ENCODE results near the gene LMF1. TPM values are rescaled to one million over a fixed set of nuclear protein-coding genes. Genes with fewer than 3 reads are reported as not detected.

Gene LMF1
- polyA plus RNA-seq, 1 donor from 2014 or later, result 16.2 TPM

DNA sequence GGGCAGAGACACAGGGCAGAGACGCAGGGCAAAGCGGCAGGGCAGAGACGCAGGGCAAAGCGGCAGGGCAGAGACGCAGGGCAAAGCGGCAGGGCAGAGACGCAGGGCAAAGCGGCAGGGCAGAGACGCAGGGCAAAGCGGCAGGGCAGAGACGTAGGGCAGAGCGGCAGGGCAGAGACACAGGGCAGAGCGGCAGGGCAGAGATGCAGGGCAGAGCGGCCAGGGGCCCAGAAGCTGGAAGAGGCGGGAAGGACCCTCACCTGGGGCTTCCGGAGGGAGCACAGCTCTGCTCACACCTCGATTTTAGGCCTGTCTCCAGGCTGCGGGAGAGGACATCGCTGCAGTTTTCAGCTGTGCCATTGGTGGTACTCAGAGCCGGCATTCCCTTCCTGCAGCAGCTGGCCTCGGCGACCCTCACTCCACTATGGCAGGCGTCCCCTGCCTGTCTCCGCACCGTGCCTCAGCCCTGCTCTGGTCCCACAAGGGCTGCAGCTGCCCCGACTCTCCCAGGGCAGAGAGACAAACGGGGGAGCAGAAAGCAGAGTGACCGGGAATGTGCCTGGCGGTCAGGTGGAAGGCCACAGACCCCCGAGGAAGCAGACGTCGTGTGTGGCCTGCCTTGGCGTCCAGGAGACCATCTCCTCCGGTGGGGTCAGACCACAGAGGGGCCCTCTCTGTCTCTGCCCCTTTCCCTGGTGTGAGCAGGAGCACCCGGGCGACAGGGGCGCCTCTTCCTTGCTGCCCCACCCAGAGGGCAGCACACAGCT, 40.7 kb upstream of the LMF1 start:
- Histone ChIP-seq H3K9me3 (ENCODE audit: low read length) (no peaks in the 10 kb centered on the region), H4K20me1 (ENCODE audit: insufficient read depth) (no peaks in the 10 kb centered on the region), H3K9me2 (ENCODE audit: insufficient read depth, low read length) (no peaks in the 10 kb centered on the region), H3F3A (ENCODE audit: insufficient read depth, low read length, poor library complexity, severe bottlenecking) (no peaks in the 10 kb centered on the region), H3K36me3 (ENCODE audit: insufficient read depth, low read length) (no peaks in the 10 kb centered on the region), H3K4me2 (ENCODE audit: low read length) (no peak overlapping the region), H3K9ac (ENCODE audit: low read length) (no peak overlapping the region), H3K4me3 (ENCODE audit: low read length) (no peak overlapping the region), H2AFZ (ENCODE audit: low read depth, low read length) (no peak overlapping the region), H3K79me2 (replicated peaks; ENCODE audit: insufficient read depth, low read length) (no peaks in the 10 kb centered on the region), H3K27me3 (ENCODE audit: insufficient read depth, low read depth, low read length) (no peaks in the 10 kb centered on the region), H3K27ac (ENCODE audit: low read length) (no peak overlapping the region)
- TF ChIP-seq, protein P1, sequence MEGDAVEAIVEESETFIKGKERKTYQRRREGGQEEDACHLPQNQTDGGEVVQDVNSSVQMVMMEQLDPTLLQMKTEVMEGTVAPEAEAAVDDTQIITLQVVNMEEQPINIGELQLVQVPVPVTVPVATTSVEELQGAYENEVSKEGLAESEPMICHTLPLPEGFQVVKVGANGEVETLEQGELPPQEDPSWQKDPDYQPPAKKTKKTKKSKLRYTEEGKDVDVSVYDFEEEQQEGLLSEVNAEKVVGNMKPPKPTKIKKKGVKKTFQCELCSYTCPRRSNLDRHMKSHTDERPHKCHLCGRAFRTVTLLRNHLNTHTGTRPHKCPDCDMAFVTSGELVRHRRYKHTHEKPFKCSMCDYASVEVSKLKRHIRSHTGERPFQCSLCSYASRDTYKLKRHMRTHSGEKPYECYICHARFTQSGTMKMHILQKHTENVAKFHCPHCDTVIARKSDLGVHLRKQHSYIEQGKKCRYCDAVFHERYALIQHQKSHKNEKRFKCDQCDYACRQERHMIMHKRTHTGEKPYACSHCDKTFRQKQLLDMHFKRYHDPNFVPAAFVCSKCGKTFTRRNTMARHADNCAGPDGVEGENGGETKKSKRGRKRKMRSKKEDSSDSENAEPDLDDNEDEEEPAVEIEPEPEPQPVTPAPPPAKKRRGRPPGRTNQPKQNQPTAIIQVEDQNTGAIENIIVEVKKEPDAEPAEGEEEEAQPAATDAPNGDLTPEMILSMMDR (IDR thresholded peaks at IDR 0.05; ENCODE audit: poor library complexity, severe bottlenecking), result no peak
- no peak for TF ChIP-seq EZH2 (IDR thresholded peaks at IDR 0.05; ENCODE audit: borderline replicate concordance, insufficient read depth, low read length, poor library complexity, severe bottlenecking)
- no peak for TF ChIP-seq SMC3 (conservative IDR thresholded peaks at IDR 0.05; ENCODE audit: poor library complexity)
- no peak for TF ChIP-seq TAF1 (IDR thresholded peaks at IDR 0.05; ENCODE audit: low read depth)
- TF ChIP-seq, protein P2, sequence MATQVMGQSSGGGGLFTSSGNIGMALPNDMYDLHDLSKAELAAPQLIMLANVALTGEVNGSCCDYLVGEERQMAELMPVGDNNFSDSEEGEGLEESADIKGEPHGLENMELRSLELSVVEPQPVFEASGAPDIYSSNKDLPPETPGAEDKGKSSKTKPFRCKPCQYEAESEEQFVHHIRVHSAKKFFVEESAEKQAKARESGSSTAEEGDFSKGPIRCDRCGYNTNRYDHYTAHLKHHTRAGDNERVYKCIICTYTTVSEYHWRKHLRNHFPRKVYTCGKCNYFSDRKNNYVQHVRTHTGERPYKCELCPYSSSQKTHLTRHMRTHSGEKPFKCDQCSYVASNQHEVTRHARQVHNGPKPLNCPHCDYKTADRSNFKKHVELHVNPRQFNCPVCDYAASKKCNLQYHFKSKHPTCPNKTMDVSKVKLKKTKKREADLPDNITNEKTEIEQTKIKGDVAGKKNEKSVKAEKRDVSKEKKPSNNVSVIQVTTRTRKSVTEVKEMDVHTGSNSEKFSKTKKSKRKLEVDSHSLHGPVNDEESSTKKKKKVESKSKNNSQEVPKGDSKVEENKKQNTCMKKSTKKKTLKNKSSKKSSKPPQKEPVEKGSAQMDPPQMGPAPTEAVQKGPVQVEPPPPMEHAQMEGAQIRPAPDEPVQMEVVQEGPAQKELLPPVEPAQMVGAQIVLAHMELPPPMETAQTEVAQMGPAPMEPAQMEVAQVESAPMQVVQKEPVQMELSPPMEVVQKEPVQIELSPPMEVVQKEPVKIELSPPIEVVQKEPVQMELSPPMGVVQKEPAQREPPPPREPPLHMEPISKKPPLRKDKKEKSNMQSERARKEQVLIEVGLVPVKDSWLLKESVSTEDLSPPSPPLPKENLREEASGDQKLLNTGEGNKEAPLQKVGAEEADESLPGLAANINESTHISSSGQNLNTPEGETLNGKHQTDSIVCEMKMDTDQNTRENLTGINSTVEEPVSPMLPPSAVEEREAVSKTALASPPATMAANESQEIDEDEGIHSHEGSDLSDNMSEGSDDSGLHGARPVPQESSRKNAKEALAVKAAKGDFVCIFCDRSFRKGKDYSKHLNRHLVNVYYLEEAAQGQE (IDR thresholded peaks at IDR 0.05; ENCODE audit: borderline replicate concordance), result no peak
- TF ChIP-seq EP300 (conservative IDR thresholded peaks at IDR 0.05; ENCODE audit: poor library complexity, severe bottlenecking), result no peak
- TF ChIP-seq RAD21 (conservative IDR thresholded peaks at IDR 0.05), result no peak
- TF ChIP-seq MXI1 (conservative IDR thresholded peaks at IDR 0.05; ENCODE audit: poor library complexity, severe bottlenecking), result no peak
- TF ChIP-seq POLR2AphosphoS5 (IDR thresholded peaks at IDR 0.05), result no peak

DNA sequence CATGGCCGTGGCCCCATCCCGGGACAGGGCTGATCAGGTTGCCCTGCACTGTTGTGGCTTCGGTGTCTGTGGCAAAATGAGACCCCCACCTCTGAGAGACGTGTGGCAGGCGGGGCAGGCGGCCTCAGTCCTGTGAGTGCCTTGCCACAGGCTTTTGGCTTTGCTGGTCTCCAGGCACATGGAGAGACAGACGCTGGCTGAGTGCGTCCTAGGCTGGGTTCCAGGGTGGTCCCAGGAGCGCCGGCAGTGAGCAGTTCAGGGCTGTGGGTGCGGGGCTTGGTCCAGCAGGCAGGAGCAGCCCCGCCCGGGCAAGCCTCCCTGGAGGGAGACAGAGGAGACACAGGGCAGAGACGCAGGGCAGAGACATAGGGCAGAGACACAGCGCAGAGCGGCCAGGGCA, 40.0 kb upstream of the LMF1 start:
- Histone ChIP-seq H3F3A (ENCODE audit: insufficient read depth, low read length, poor library complexity, severe bottlenecking) (no peaks in the 10 kb centered on the region), H3K9me3 (ENCODE audit: low read length) (no peaks in the 10 kb centered on the region), H3K36me3 (ENCODE audit: insufficient read depth, low read length) (no peaks in the 10 kb centered on the region), H4K20me1 (ENCODE audit: insufficient read depth) (no peaks in the 10 kb centered on the region), H3K27me3 (ENCODE audit: insufficient read depth, low read depth, low read length) (no peaks in the 10 kb centered on the region), H3K9me2 (ENCODE audit: insufficient read depth, low read length) (no peaks in the 10 kb centered on the region), H3K4me3 (ENCODE audit: low read length) (no peak overlapping the region), H3K27ac (ENCODE audit: low read length) (no peak overlapping the region), H2AFZ (ENCODE audit: low read depth, low read length) (no peak overlapping the region), H3K9ac (ENCODE audit: low read length) (no peak overlapping the region), H3K79me2 (replicated peaks; ENCODE audit: insufficient read depth, low read length) (no peaks in the 10 kb centered on the region), H3K4me2 (ENCODE audit: low read length) (no peak overlapping the region)
- TF ChIP-seq, protein P1 (IDR thresholded peaks at IDR 0.05; ENCODE audit: poor library complexity, severe bottlenecking), result no peak
- TF ChIP-seq EP300 (conservative IDR thresholded peaks at IDR 0.05; ENCODE audit: poor library complexity, severe bottlenecking) (no peak), SMC3 (conservative IDR thresholded peaks at IDR 0.05; ENCODE audit: poor library complexity) (no peak), RAD21 (conservative IDR thresholded peaks at IDR 0.05) (no peak), TAF1 (IDR thresholded peaks at IDR 0.05; ENCODE audit: low read depth) (no peak), MXI1 (conservative IDR thresholded peaks at IDR 0.05; ENCODE audit: poor library complexity, severe bottlenecking) (no peak), POLR2AphosphoS5 (IDR thresholded peaks at IDR 0.05) (no peak), EZH2 (IDR thresholded peaks at IDR 0.05; ENCODE audit: borderline replicate concordance, insufficient read depth, low read length, poor library complexity, severe bottlenecking) (no peak)
- TF ChIP-seq, protein P2 (IDR thresholded peaks at IDR 0.05; ENCODE audit: borderline replicate concordance), result no peak

Data from neural cell (in vitro differentiated cells).